GM10266 (cell line): ENCODE results near the gene MS4A1.
A peak's percentile ranks its signal among the peaks of the same experiment; 100 is the strongest.
"Not testable (repeated sequence)": the region's sequence is repeated elsewhere in the genome, so short reads cannot be mapped to it uniquely, and the experiment has no call there.

Experiments used
- DNase-seq: peaks from one replicate; pipeline ENCODE4 v3.0.0; 2012; ENCODE audit errors: extremely low spot score
- TF ChIP-seq, protein P1 (sequence below): IDR thresholded peaks from 2 replicates; pipeline ENCODE4 v1.5.1; 2012; ENCODE audit warnings: mild to moderate bottlenecking, low read depth; ENCODE audit not compliant: control insufficient read depth, insufficient read depth; ENCODE audit errors: missing control alignments

Gene MS4A1

GRCh38 chr11:60447070-60447469 is 8.6 kb upstream of the MS4A1 start:
- TF ChIP-seq, protein P1, sequence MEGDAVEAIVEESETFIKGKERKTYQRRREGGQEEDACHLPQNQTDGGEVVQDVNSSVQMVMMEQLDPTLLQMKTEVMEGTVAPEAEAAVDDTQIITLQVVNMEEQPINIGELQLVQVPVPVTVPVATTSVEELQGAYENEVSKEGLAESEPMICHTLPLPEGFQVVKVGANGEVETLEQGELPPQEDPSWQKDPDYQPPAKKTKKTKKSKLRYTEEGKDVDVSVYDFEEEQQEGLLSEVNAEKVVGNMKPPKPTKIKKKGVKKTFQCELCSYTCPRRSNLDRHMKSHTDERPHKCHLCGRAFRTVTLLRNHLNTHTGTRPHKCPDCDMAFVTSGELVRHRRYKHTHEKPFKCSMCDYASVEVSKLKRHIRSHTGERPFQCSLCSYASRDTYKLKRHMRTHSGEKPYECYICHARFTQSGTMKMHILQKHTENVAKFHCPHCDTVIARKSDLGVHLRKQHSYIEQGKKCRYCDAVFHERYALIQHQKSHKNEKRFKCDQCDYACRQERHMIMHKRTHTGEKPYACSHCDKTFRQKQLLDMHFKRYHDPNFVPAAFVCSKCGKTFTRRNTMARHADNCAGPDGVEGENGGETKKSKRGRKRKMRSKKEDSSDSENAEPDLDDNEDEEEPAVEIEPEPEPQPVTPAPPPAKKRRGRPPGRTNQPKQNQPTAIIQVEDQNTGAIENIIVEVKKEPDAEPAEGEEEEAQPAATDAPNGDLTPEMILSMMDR, result no peak

DNA sequence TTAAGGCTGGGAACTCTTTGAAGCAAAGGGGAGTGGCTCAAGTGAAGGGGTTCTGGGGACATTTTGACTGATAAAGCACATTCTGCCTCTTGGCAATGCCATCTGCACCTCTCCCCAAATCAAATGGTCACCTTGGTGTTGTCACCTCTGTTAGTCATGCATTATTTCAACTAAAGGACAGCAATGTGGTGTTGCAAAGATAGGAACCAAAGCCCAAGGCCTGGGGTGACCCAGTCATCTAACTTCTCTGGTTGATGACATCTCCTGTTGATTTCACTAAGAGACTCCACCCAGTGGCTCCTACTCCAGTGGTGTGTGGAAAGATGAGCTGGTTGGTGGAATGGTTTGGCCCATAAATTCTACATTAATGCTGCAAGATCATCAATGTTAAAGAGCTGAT is 7.8 kb upstream of the MS4A1 start:
- DNase-seq, result no peak
- TF ChIP-seq, protein P1, result no peak

More at GRCh38 chr11:60447070-60447469, 8.6 kb upstream of the MS4A1 start:
- no peak for DNase-seq

GRCh38 chr11:60451185-60451584 is 4.5 kb upstream of the MS4A1 start:
- DNase-seq, result not testable (repeated sequence)

DNA sequence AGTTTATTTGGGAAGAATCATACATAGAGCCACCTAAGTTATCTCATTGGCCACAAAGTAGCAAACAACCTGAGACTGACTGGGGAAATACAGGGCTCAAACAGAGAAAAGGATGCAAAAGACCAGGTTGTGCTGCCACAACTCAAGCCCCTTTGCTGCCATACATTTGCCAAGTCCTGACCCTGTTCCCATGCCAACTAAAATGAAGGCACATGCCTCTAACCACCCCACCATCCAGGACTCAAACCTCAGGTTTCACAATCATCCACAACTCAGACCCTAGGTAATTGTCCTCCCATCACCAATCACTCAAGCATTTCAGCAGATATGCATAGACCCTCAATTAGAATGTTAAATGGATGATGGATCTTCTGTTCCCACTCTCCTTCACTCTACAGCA is 1.4 kb upstream of the MS4A1 start:
- TF ChIP-seq, protein P1, result no peak
- DNase-seq, result no peak

GRCh38 chr11:60457576-60457975 is 1.9 kb downstream of the MS4A1 start:
- DNase-seq, result peak; percentile 39
- TF ChIP-seq, protein P1, result no peak

DNA sequence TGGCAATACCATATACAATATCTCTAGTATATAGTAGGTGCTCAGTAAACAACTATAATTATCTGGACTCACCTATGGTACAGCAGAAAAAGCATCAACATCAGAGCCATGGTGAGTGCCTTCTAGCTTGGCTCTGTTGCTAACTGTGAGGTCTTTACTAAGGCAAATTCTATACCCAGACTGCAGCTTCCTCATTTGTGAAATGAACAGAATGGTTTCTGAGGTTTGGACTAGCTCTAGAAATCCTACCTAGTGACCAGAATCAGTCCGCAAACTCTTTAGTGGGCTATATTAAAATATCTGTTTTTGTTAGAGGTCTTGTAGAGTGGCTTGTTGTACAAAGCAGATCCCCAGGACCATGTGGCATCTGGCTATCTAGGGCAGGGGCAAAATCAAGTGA is 3.7 kb downstream of the MS4A1 start:
- TF ChIP-seq, protein P1, result no peak
- DNase-seq, result no peak

GRCh38 chr11:60468829-60469228 is 13.2 kb downstream of the MS4A1 start:
- TF ChIP-seq, protein P1, result no peak
- DNase-seq, result no peak

- DNase-seq, result no peak
- TF ChIP-seq, protein P1, result no peak
Measured at GRCh38 chr11:60469723-60470122, 14.1 kb downstream of the MS4A1 start.
